GM23338 (cell line): ENCODE data around the gene CDK5RAP2. TPM values are rescaled to one million over a fixed set of nuclear protein-coding genes. Genes with fewer than 3 reads are reported as not detected.

Experiments
- ATAC-seq: fragments of 200-7000 bp; cut with Tn5 transposase; 3 replicates; pipeline ENCODE4 v1.9.1; 2020
- DNase-seq: peaks from one replicate; pipeline ENCODE4 v3.0.0-alpha.2; 2015; ENCODE audit warnings: low spot score
- H2AFZ ChIP-seq: fragments of 200-600 bp; sonication (generic); 2 replicates; pipeline ENCODE4 v1.8.0; 2016; ENCODE audit warnings: antibody characterized with exemption, mild to moderate bottlenecking, moderate library complexity
- H3F3A ChIP-seq: fragments of 200-600 bp; sonication (generic); replicated peaks from 2 replicates; pipeline ENCODE4 v1.8.0; 2017; ENCODE audit warnings: antibody characterized with exemption, mixed run types, low read depth
- H3K27ac ChIP-seq: fragments of 200-600 bp; sonication (generic); 2 replicates; pipeline ENCODE4 v1.6.1; 2016; ENCODE audit warnings: low read depth
- H3K27me3 ChIP-seq: fragments of 200-600 bp; sonication (generic); 2 replicates; pipeline ENCODE4 v1.8.0; 2016; ENCODE audit warnings: mild to moderate bottlenecking, mixed run types, moderate library complexity; ENCODE audit not compliant: insufficient read depth
- H3K36me3 ChIP-seq: fragments of 200-600 bp; sonication (generic); 2 replicates; pipeline ENCODE4 v1.8.0; 2016; ENCODE audit warnings: mild to moderate bottlenecking; ENCODE audit not compliant: insufficient read depth
- H3K4me1 ChIP-seq: fragments of 200-600 bp; sonication (generic); 2 replicates; pipeline ENCODE4 v1.8.0; 2016; ENCODE audit warnings: mild to moderate bottlenecking, moderate library complexity; ENCODE audit not compliant: insufficient read depth
- H3K4me2 ChIP-seq: fragments of 200-600 bp; sonication (generic); 2 replicates; pipeline ENCODE4 v1.7.1; 2017; ENCODE audit warnings: mixed run types
- H3K4me3 ChIP-seq: fragments of 200-600 bp; sonication (generic); 2 replicates; pipeline ENCODE4 v1.6.1; 2016; ENCODE audit warnings: mixed run types
- H3K79me2 ChIP-seq: fragments of 200-600 bp; sonication (generic); replicated peaks from 2 replicates; pipeline ENCODE4 v1.8.0; 2017; ENCODE audit warnings: mild to moderate bottlenecking; ENCODE audit not compliant: insufficient read depth
- H3K9me2 ChIP-seq: fragments of 200-600 bp; sonication (generic); 2 replicates; pipeline ENCODE4 v1.8.0; 2017; ENCODE audit not compliant: insufficient read depth
- H4K20me1 ChIP-seq: fragments of 200-600 bp; sonication (generic); replicated peaks from 2 replicates; pipeline ENCODE4 v1.8.0; 2017; ENCODE audit warnings: mild to moderate bottlenecking; ENCODE audit not compliant: insufficient read depth
- H3K27ac Mint-ChIP-seq: 2 replicates; pipeline ENCODE4 v1.8.0; 2020; ENCODE audit warnings: inconsistent platforms, mild to moderate bottlenecking, moderate library complexity, mixed read lengths
- H3K27me3 Mint-ChIP-seq: 3 replicates; pipeline ENCODE4 v1.8.0; 2022; ENCODE audit warnings: low read depth, mild to moderate bottlenecking, moderate library complexity, mixed read lengths, inconsistent platforms; ENCODE audit not compliant: insufficient read depth, poor library complexity
- H3K36me3 Mint-ChIP-seq: 3 replicates; pipeline ENCODE4 v1.8.0; 2021; ENCODE audit warnings: low read depth, mild to moderate bottlenecking, inconsistent platforms, moderate library complexity, mixed read lengths
- H3K4me1 Mint-ChIP-seq: 3 replicates; pipeline ENCODE4 v1.8.0; 2020; ENCODE audit warnings: mild to moderate bottlenecking, inconsistent platforms, mixed read lengths
- H3K4me3 Mint-ChIP-seq: 3 replicates; pipeline ENCODE4 v1.8.0; 2021; ENCODE audit warnings: moderate library complexity, mild to moderate bottlenecking, inconsistent platforms, mixed read lengths
- H3K9me3 Mint-ChIP-seq: 3 replicates; pipeline ENCODE4 v1.8.0; 2020; ENCODE audit warnings: moderate library complexity, mild to moderate bottlenecking, inconsistent platforms, mixed read lengths
- ETS1 ChIP-seq: IDR thresholded peaks from 2 replicates; pipeline ENCODE4 v1.6.1; 2016; ENCODE audit warnings: antibody characterized with exemption
- EZH2 ChIP-seq: fragments of 200-600 bp; sonication (generic); IDR thresholded peaks from one replicate; pipeline ENCODE4 v1.8.0; 2017; ENCODE audit warnings: antibody characterized with exemption, mild to moderate bottlenecking, low read depth; ENCODE audit not compliant: unreplicated experiment
- EZH2phosphoT487 ChIP-seq: fragments of 200-600 bp; sonication (generic); IDR thresholded peaks from one replicate; pipeline ENCODE4 v1.8.1; 2018; ENCODE audit warnings: antibody characterized with exemption; ENCODE audit not compliant: unreplicated experiment
- JUNB ChIP-seq: IDR thresholded peaks from one replicate; pipeline ENCODE4 v1.6.1; 2016; ENCODE audit warnings: antibody characterized with exemption; ENCODE audit not compliant: unreplicated experiment
- NANOG ChIP-seq: IDR thresholded peaks from 2 replicates; pipeline ENCODE4 v1.6.1; 2016; ENCODE audit warnings: antibody characterized with exemption, borderline replicate concordance
- ZNF114 ChIP-seq: fragments of 250-450 bp; sonication (Bioruptor Pico); IDR thresholded peaks from 2 replicates; pipeline ENCODE4 v1.5.0; 2020; ENCODE audit warnings: mild to moderate bottlenecking, moderate library complexity
- ZNF462 ChIP-seq: fragments of 250-450 bp; sonication (Bioruptor Pico); IDR thresholded peaks from 2 replicates; pipeline ENCODE4 v1.5.0; 2020; ENCODE audit warnings: mild to moderate bottlenecking, moderate library complexity
- polyA plus RNA-seq: library from polyadenylated mRNA; unstranded; fragments of >200 nt; fragmentation: Nextera tagmentation; extraction: Ambion mirVana; gene quantifications from 2 replicates; pipeline ENCODE4 v1.2.1, GENCODE V29; 2016
- total RNA-seq: library from RNA; depleted of rRNA; stranded (reverse); fragments of >200 nt; shearing (Covaris generic); gene quantifications from 2 replicates; pipeline ENCODE4 v1.2.3, GENCODE V29; 2014

The CDK5RAP2 gene
- total and polyA plus RNA-seq, 2 experiments from 2014 or later = 50.7 to 65.7 TPM

GRCh38 chr9:120383611-120383998, 196.4 kb downstream of the CDK5RAP2 start (continued):
- TF ChIP-seq ETS1 (no peak), EZH2phosphoT487 (no peak), ZNF462 (no peak), ZNF114 (CRISPR knock-in tag) (no peak), JUNB (no peak)

GRCh38 chr9:120382453-120382852, 197.5 kb downstream of the CDK5RAP2 start:
- peaks cover 19% of the 10 kb centered on the region for H3K27me3 Mint-ChIP-seq
- no peak overlapping the region; the same call in 1 of the 2 replicates for H3K27ac Mint-ChIP-seq
- TF ChIP-seq NANOG = no peak
- TF ChIP-seq EZH2 = no peak
- TF ChIP-seq ZNF462 = no peak

More at GRCh38 chr9:120382453-120382852, 197.5 kb downstream of the CDK5RAP2 start:
- peaks cover 9% of the 10 kb centered on the region for H3K9me3 Mint-ChIP-seq
- Histone ChIP-seq H3K4me3 (no peak overlapping the region), H3K4me1 (peaks cover 8% of the 10 kb centered on the region; the same call in 1 of the 2 replicates), H3K4me2 (no peak overlapping the region), H3F3A (no peaks in the 10 kb centered on the region), H3K27ac (no peak overlapping the region), H3K36me3 (no peaks in the 10 kb centered on the region), H3K79me2 (no peaks in the 10 kb centered on the region), H3K9me2 (no peaks in the 10 kb centered on the region), H4K20me1 (no peaks in the 10 kb centered on the region), H2AFZ (no peak overlapping the region), H3K27me3 (no peaks in the 10 kb centered on the region)
- H3K36me3 Mint-ChIP-seq = peaks cover 30% of the 10 kb centered on the region
- DNase-seq = no peak
- H3K4me1 Mint-ChIP-seq = peaks cover 15% of the 10 kb centered on the region
- no peak overlapping the region for H3K4me3 Mint-ChIP-seq
- ATAC-seq = no peak
